OCI-M2 (cell line): ENCODE measurements around the gene GMPS.
"Not testable (repeated sequence)": the region's sequence is repeated elsewhere in the genome, so short reads cannot be mapped to it uniquely, and the experiment has no call there.

Experiments
- DNase-seq: peaks from one replicate; lab custom pipeline; 2025; ENCODE audit not compliant: unreplicated experiment; lab: John Stamatoyannopoulos, UW

GMPS gene

DNA sequence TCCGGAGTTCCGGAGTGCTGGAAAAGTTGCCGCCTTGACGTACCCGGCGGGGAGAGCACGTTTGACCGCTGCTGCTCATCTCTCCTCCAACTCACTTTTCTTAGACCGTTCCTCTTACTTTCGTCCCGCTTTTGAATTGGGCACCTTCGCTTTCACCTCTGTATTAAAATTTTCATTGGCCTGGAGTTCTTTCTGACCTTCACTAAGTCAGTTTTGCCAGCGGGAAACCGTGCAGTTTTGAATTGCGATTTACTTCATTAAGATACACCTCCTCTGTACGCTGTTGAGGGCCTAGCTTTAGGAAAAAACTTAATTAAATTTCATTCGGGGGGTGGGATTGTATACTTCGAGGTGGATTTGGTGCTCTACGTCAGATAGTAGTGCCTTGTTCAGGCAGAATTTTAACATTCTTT lies 1.3 kb downstream of the GMPS start:
- DNase-seq: no peak

- no peak for DNase-seq
These were observed 2.6 kb downstream of the GMPS start for GRCh38 chr3:155872904-155873646.

- DNase-seq: no peak
These were observed 5.6 kb downstream of the GMPS start for GRCh38 chr3:155876037-155876436.

DNA sequence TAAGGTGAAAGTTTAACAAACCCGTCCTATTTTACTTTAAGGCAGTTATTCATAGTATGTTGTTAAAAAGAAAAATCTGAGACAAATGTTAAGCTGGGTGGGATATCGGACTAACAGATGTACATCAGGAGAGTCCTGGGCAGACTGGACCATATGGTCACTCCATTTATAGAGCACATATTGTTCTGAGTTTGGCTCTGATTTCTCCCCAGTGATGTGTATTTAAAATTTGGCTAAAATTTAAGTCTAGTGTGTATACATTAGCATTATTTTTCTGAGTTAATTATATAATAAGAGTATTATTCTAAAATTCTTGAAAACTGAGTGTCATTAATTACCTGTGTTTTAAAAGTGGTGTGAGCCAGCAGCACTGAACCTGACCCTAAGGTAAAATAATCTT lies 6.1 kb downstream of the GMPS start:
- DNase-seq: no peak

DNA sequence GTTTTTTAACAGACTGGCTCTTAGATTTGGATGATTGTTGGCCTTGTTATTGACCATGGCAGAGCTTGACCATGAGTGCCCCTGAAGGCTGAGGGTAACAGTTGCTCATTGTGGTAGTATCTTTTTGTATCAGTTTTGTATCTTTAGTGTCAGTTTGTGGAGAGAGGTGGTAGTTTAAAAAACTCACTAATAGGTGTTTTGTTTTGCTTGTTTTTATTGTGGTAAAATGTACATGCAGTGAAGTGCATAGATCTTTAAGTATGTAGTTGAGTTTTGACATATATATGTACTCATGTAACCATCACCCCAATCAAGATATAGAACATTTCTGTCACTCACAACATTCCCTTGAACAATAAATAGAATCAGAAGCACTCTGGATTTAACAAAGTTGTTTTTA lies 9.8 kb downstream of the GMPS start:
- DNase-seq: no peak

DNA sequence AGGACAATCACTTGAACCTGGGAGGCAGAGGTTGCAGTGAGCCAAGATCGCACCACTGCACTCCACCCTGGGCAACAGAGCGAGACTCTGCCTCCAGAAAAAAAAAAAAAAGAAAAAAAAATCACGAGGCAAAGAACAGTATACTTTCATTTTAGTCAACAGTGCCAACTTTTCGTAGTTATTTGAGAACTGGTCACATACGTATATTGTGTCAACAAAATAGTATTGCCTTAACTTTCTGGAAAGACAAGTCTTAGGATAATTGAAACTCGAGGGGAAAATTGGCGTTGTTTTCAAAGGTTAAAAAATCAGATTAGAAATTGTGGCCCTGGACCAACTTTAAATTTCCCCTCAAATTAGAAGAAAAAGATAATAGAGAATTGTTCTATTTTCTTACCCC lies 13.8 kb downstream of the GMPS start:
- DNase-seq: no peak

GRCh38 chr3:155885292-155885691 lies 14.8 kb downstream of the GMPS start:
- no peak for DNase-seq

- not testable (repeated sequence) for DNase-seq
These were observed 15.9 kb downstream of the GMPS start for GRCh38 chr3:155886348-155886747.

GRCh38 chr3:155886915-155887314 lies 16.5 kb downstream of the GMPS start:
- no peak for DNase-seq

GRCh38 chr3:155889212-155889611 lies 18.8 kb downstream of the GMPS start:
- DNase-seq: no peak

- no peak for DNase-seq
These were observed 19.5 kb downstream of the GMPS start for GRCh38 chr3:155889952-155890351.

DNA sequence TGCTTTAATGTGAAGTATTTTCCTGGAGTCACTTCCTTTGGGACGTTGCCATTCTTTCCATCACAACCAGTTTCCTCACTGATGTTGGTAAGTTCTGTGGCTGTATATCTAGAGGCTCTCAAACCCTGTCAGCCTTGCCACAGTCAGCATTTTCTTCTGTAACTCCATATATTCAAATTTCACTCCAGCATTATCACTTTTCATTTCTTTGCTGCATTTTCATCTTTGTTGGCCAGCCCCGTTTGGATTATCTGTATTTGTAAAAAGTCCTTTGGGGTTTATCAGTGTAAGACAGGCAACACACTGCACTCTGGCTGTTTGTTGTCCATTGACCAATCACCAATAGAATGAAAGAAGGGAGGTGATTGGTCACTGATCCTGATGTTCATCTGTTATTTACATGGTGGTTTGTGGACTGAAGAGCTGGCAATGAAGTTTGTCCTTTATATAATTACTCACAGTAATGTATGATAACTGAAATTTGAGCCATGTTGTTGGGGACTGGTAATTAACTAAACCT lies 20.3 kb downstream of the GMPS start:
- DNase-seq: peak; percentile 61

- no peak for DNase-seq
These were observed 20.9 kb downstream of the GMPS start for GRCh38 chr3:155891321-155891720.

DNA sequence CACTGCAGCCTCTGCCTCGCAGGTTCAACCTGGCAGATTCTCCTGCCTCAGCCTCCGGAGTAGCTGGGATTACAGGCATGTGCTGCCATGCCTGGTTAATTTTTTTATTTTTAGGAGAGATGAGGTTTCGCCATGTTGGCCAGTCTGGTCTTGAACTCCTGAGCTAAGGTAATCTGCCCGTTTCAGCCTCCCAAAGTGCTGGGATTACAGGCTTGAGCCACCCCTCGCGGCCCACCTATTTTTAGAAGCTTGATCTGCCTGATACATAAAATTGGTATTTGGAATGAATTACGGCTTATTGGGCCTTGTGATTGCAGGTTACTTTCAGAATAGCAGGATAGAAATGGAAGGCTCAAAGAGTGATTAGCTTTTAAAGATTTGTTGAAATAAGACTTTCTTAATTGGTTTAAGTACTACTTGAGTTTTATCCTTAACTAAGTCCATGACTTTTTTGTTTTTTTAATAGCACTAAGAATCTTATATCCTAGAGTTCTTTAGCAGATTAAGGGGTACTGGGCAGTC lies 25.0 kb downstream of the GMPS start:
- DNase-seq: no peak

DNA sequence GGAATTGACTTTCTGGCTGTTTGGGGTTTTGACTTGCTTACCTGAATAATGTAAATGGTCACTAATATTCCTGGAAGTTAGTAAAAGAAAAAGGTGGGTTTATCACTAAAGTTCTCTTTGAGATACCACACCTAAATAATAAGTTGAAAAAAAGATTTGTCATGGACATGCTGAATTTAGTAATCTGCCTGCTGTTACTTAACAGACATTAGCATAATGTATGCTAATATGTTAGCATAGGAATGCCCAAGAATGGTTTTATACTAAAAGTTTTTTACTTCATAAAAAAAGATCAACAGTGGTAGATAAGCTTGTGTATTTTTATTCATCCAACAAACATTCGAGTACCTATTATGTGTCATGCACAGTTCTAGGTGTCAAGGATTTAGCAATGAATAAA lies 36.5 kb downstream of the GMPS start:
- DNase-seq: no peak

GRCh38 chr3:155908086-155908485 lies 37.6 kb downstream of the GMPS start:
- no peak for DNase-seq

DNA sequence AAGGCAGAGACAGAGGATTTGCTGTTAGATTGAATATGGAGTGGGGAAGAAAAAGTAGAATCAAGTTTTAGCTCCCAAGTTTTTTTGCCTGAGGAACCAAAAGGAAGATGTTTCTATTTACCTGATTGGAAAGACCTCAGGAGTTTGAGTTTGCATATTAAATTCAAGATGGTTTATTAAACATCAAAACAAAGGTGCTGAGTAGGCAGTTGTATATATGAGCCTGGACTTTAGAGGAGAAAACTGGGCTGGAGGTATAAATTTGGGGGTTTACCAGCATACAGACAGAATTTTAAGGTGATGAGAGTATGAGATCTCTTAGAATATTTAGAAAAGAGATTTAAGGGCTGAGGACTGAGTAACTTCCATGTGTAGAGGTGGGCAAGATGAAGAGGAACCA lies 38.2 kb downstream of the GMPS start:
- DNase-seq: no peak

- DNase-seq: no peak
These were observed 41.6 kb downstream of the GMPS start for GRCh38 chr3:155912090-155912489.

GRCh38 chr3:155912579-155913190 lies 42.2 kb downstream of the GMPS start:
- DNase-seq: no peak

GRCh38 chr3:155917781-155918180 lies 47.3 kb downstream of the GMPS start:
- DNase-seq: no peak

- DNase-seq: no peak
These were observed 49.3 kb downstream of the GMPS start for GRCh38 chr3:155919728-155920127.

- DNase-seq: no peak
These were observed 51.0 kb downstream of the GMPS start for GRCh38 chr3:155921486-155921885.
